Mesenchymal stem cell (in vitro differentiated cells and primary cell): Measurements from ENCODE around the gene UBA52.

Source experiments
- DNase-seq: peaks from one replicate; pipeline ENCODE4 v3.0.0-alpha.2; 2013
- H2AFZ ChIP-seq: one replicate; pipeline ENCODE4 v1.6.1; 2013; ENCODE audit warnings: low read depth, mild to moderate bottlenecking, control low read depth, inconsistent platforms, low read length, moderate library complexity
- H2AK5ac ChIP-seq: 2 replicates; pipeline ENCODE4 v1.6.1; 2013; ENCODE audit warnings: low read length, moderate library complexity, mild to moderate bottlenecking, inconsistent platforms; ENCODE audit not compliant: severe bottlenecking
- H2BK120ac ChIP-seq: one replicate; pipeline ENCODE4 v1.6.1; 2013; ENCODE audit warnings: low read depth, mild to moderate bottlenecking, inconsistent platforms, low read length, moderate library complexity
- H2BK12ac ChIP-seq, 2 experiments: one replicate each; pipeline ENCODE4 v1.6.1; 2013; ENCODE audit warnings: inconsistent platforms in 2 of 2, low read length in 2 of 2, mild to moderate bottlenecking in 2 of 2, moderate library complexity in 2 of 2, control low read depth in 1 of 2
- H2BK15ac ChIP-seq: one replicate; pipeline ENCODE4 v1.6.1; 2013; ENCODE audit warnings: mild to moderate bottlenecking, low read depth, inconsistent platforms; ENCODE audit not compliant: poor library complexity, severe bottlenecking
- H2BK5ac ChIP-seq: 2 replicates; pipeline ENCODE4 v1.6.1; 2013; ENCODE audit warnings: low read depth, mild to moderate bottlenecking, low read length, control low read depth, inconsistent platforms; ENCODE audit not compliant: poor library complexity, severe bottlenecking
- H3K14ac ChIP-seq, 2 experiments: one replicate each; pipeline ENCODE4 v1.6.1; 2013; ENCODE audit warnings: inconsistent platforms in 2 of 2, low read length in 2 of 2, control low read depth in 1 of 2, mild to moderate bottlenecking in 1 of 2, moderate library complexity in 1 of 2
- H3K18ac ChIP-seq, 2 experiments: one replicate each; pipeline ENCODE4 v1.6.1; 2013; ENCODE audit warnings: inconsistent platforms in 2 of 2, low read length in 2 of 2, control low read depth in 1 of 2, low read depth in 1 of 2, mild to moderate bottlenecking in 1 of 2
- H3K23ac ChIP-seq, 2 experiments: one replicate each; pipeline ENCODE4 v1.6.1; 2013; ENCODE audit warnings: inconsistent platforms in 2 of 2, low read length in 2 of 2, mild to moderate bottlenecking in 2 of 2, moderate library complexity in 2 of 2, control low read depth in 1 of 2
- H3K27ac ChIP-seq: 2 replicates; pipeline ENCODE4 v1.5.1; 2013; ENCODE audit warnings: mild to moderate bottlenecking, moderate library complexity, low read length, control low read depth, inconsistent platforms; ENCODE audit not compliant: poor library complexity, severe bottlenecking
- H3K27me3 ChIP-seq, 2 experiments: 2 replicates each; pipeline versions ENCODE4 v1.6.1 to v1.7.0; 2013; ENCODE audit warnings: low read length in 2 of 2, mild to moderate bottlenecking in 2 of 2, moderate library complexity in 2 of 2, control low read depth in 1 of 2, inconsistent platforms in 1 of 2; ENCODE audit not compliant: control insufficient read depth in 1 of 2, insufficient read depth in 1 of 2
- H3K36me3 ChIP-seq, 2 experiments: 2 replicates each; pipeline versions ENCODE4 v1.6.1 to v1.7.0; 2013; ENCODE audit warnings: low read length in 2 of 2, control low read depth in 1 of 2, inconsistent platforms in 1 of 2, low read depth in 1 of 2, mild to moderate bottlenecking in 1 of 2; ENCODE audit not compliant: insufficient read depth in 2 of 2, control insufficient read depth in 1 of 2
- H3K4ac ChIP-seq, 2 experiments: one replicate each; pipeline ENCODE4 v1.6.1; 2013; ENCODE audit warnings: inconsistent platforms in 2 of 2, low read length in 2 of 2, mild to moderate bottlenecking in 2 of 2, moderate library complexity in 2 of 2, control low read depth in 1 of 2, low read depth in 1 of 2
- H3K4me1 ChIP-seq: 2 replicates; pipeline ENCODE4 v1.6.1; 2013; ENCODE audit warnings: low read depth, low read length, control low read depth; ENCODE audit not compliant: control insufficient read depth, insufficient read depth
- H3K4me2 ChIP-seq: 2 replicates; pipeline ENCODE4 v1.6.1; 2013; ENCODE audit warnings: low read length, mild to moderate bottlenecking, inconsistent platforms; ENCODE audit not compliant: poor library complexity, severe bottlenecking
- H3K4me3 ChIP-seq, 2 experiments: 2 replicates each; pipeline versions ENCODE4 v1.5.1 to v1.7.0; 2013; ENCODE audit warnings: low read length in 2 of 2, mild to moderate bottlenecking in 2 of 2, control low read depth in 1 of 2, low read depth in 1 of 2; ENCODE audit not compliant: insufficient read depth in 1 of 2
- H3K79me1 ChIP-seq: replicated peaks from 2 replicates; pipeline ENCODE4 v1.6.1; 2013; ENCODE audit warnings: mild to moderate bottlenecking, control low read depth, low read length, inconsistent platforms; ENCODE audit not compliant: poor library complexity, severe bottlenecking
- H3K9ac ChIP-seq: 2 replicates; pipeline ENCODE4 v1.7.0; 2013; ENCODE audit warnings: mild to moderate bottlenecking, low read length, moderate library complexity
- H3K9me3 ChIP-seq: 2 replicates; pipeline ENCODE4 v1.7.0; 2013; ENCODE audit warnings: mild to moderate bottlenecking, low read length; ENCODE audit not compliant: control insufficient read depth
- H4K8ac ChIP-seq: one replicate; pipeline ENCODE4 v1.6.1; 2013; ENCODE audit warnings: inconsistent platforms, mild to moderate bottlenecking, low read length, moderate library complexity
- H4K91ac ChIP-seq: one replicate; pipeline ENCODE4 v1.6.1; 2013; ENCODE audit warnings: mild to moderate bottlenecking, low read length, inconsistent platforms
- WGBS: methylation state at CpG from one replicate; pipeline ENCODE4 v1.1.7; 2013; ENCODE audit warnings: mixed read lengths; 5-methylcytosine and 5-hydroxymethylcytosine counted together

Gene UBA52

DNA sequence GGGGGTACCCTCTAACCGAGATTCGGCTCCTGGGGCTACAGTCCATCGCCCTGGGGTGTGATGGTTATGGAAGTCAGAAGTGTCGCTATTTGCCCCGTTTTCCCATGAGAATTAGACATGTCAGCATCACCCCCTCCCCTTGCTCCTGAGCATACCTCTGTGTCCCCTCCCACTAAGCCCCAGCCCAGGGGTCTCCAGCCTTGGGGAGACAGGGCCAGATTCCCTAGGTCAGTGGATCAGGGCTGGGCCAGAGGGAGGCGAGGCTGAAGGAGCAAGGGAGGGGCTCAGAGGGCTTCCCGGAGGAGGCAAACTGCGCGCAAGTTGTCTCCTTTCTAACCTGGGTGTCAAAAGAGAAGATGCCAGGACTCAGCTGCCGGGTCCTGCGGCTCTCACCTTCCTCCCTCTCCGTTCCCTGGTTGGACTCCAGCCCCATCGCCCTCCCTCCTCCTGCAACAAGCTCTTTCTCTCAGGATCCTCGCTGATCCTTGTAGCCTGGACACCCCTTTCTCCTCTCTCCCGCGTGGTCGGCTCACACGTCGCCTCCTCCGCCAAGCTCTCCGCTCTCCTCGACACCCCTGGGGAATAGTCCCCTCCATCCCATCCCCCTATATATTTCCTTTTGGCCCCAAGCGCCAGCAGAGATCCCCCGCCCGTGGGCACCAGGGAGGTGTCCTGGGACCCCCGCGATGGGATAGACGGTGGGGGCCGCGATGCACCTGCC is 40.6 kb downstream of the UBA52 start:
- no peak overlapping the region for H2BK120ac ChIP-seq
- H3K36me3 ChIP-seq = no peaks in the 10 kb centered on the region
- H2AFZ ChIP-seq = no peak overlapping the region
- peaks cover 39% of the 10 kb centered on the region for H3K4me1 ChIP-seq
- H3K9me3 ChIP-seq = peaks cover 3% of the 10 kb centered on the region
- peaks cover 82 to 87% of the 10 kb centered on the region in 2 experiments for H3K27me3 ChIP-seq
- H3K9ac ChIP-seq = no peak overlapping the region
- H3K4me2 ChIP-seq = peak overlapping the region; percentile 94
- no peak overlapping the region for H3K14ac ChIP-seq
- H2BK15ac ChIP-seq = no peak overlapping the region
- H3K18ac ChIP-seq = no peak overlapping the region
- H3K79me1 ChIP-seq = no peaks in the 10 kb centered on the region
- H4K91ac ChIP-seq = no peak overlapping the region
- H3K23ac ChIP-seq = peak overlapping the region in 1 of 2 experiments; percentile 94
- H4K8ac ChIP-seq = no peak overlapping the region
- no peak overlapping the region for H2BK5ac ChIP-seq
- no peak overlapping the region for H3K27ac ChIP-seq
- H3K4ac ChIP-seq = no peak overlapping the region
- WGBS = 4% methylated on average over 30 of the region's 30 CpGs
- H2BK12ac ChIP-seq = no peak overlapping the region
- H3K4me3 ChIP-seq = peak overlapping the region; percentile 61 to 66
- H2AK5ac ChIP-seq = no peak overlapping the region
- no peak for DNase-seq

DNA sequence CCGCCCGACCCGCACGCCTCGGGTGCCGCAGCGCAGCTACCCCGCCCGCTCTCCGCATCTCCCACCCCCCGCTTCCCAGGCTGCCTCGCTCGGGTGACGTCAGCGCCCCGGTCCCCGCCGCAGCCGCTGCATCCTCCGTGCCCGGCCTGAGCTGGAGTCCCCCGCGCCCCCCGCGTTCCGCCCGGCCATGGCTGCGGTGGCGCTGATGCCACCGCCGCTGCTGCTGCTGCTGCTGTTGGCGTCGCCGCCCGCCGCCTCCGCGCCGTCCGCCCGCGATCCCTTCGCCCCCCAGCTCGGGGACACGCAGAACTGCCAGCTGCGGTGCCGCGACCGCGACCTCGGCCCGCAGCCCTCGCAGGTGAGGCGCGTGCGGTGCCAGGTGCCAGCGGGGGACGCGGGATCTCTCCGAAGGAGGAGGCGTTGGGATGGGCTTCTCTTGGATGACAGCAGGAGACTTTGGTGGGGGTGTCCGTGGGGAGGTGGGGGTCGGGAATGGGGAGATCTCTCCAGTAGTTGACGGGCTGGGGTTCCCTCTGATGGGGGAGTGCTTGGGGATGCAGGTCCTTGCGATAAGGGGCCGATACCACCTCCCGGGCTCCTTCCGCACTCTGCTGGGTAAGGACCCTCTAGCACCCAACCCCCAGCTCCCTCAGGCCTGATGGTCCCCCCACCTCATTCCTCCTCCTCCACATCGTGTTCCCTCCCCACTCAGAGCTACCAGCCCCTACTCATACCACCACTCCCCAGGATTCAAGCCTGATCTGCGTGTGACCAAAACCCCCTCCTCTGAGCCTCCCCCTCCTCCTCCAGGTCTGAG is 41.3 kb downstream of the UBA52 start, which contains the start of gene TMEM59L:
TSS of gene TMEM59L (plus strand) at position 99 of the 817 bp plus-strand sequence. CDS start at position 188, 89 bp downstream.
- Histone ChIP-seq H2BK12ac (peak within 1 kb of the TSS in 1 of 2 experiments; percentile 29), H2AFZ (peak within 1 kb of the TSS; percentile 53), H3K79me1 (no peaks in the 10 kb centered on the region), H4K8ac (peak within 1 kb of the TSS; percentile 51), H3K23ac (peak within 1 kb of the TSS; percentile 79 to 94), H3K4me3 (peak within 1 kb of the TSS; percentile 61 to 66), H3K4me1 (peaks cover 33% of the 10 kb centered on the region), H3K18ac (peak within 1 kb of the TSS in 1 of 2 experiments; percentile 75), H2AK5ac (no peak within 1 kb of the TSS), H3K4ac (peak within 1 kb of the TSS in 1 of 2 experiments; percentile 74), H2BK15ac (no peak within 1 kb of the TSS), H3K27me3 (peaks cover 82 to 87% of the 10 kb centered on the region in 2 experiments), H3K9me3 (peaks cover 5% of the 10 kb centered on the region), H4K91ac (no peak within 1 kb of the TSS), H3K36me3 (no peaks in the 10 kb centered on the region), H2BK120ac (no peak within 1 kb of the TSS), H3K14ac (peak within 1 kb of the TSS in 1 of 2 experiments; percentile 87), H3K4me2 (peak within 1 kb of the TSS; percentile 94), H3K9ac (no peak within 1 kb of the TSS), H2BK5ac (no peak within 1 kb of the TSS), H3K27ac (no peak within 1 kb of the TSS)
- WGBS = 2% methylated on average over 59 of the region's 70 CpGs
- no peak for DNase-seq

- H4K8ac ChIP-seq = no peak overlapping the region
- no peak overlapping the region for H3K4me2 ChIP-seq
- no peaks in the 10 kb centered on the region for H3K36me3 ChIP-seq
- no peak overlapping the region for H3K14ac ChIP-seq
- peaks cover 75 to 80% of the 10 kb centered on the region in 2 experiments for H3K27me3 ChIP-seq
- peaks cover 33% of the 10 kb centered on the region for H3K4me1 ChIP-seq
- H2AFZ ChIP-seq = no peak overlapping the region
- H3K23ac ChIP-seq = no peak overlapping the region
- no peak overlapping the region for H3K18ac ChIP-seq
- no peak overlapping the region for H3K9ac ChIP-seq
- H2BK12ac ChIP-seq = no peak overlapping the region
- no peak overlapping the region for H2BK5ac ChIP-seq
- no peak overlapping the region for H2BK120ac ChIP-seq
- no peak overlapping the region for H3K4ac ChIP-seq
- H3K4me3 ChIP-seq = no peak overlapping the region
- no peak overlapping the region for H2AK5ac ChIP-seq
- H3K9me3 ChIP-seq = peaks cover 5% of the 10 kb centered on the region
- DNase-seq = no peak
- no peak overlapping the region for H2BK15ac ChIP-seq
- no peaks in the 10 kb centered on the region for H3K79me1 ChIP-seq
- no peak overlapping the region for H3K27ac ChIP-seq
- WGBS = 14% methylated on average over 21 of the region's 23 CpGs
- H4K91ac ChIP-seq = no peak overlapping the region
Measured at GRCh38 chr19:18613589-18614234, 42.1 kb downstream of the UBA52 start.
